NCI-H748 treated with DMSO at 0.1 percent for 48 hours (cell line): ENCODE measurements around the gene LRRC41.
"Not testable (repeated sequence)": the region's sequence is repeated elsewhere in the genome, so short reads cannot be mapped to it uniquely, and the experiment has no call there.

ENCODE experiments used
- DNase-seq: peaks from one replicate; lab custom pipeline; 2025; lab: John Stamatoyannopoulos, UW

Gene LRRC41

GRCh38 chr1:46325285-46326076 is 22.1 kb upstream of the LRRC41 start:
- not testable (repeated sequence) for DNase-seq

GRCh38 chr1:46322191-46322590 is 18.8 kb upstream of the LRRC41 start:
- not testable (repeated sequence) for DNase-seq

- not testable (repeated sequence) for DNase-seq
These were observed 16.8 kb upstream of the LRRC41 start for GRCh38 chr1:46319960-46320914.

- not testable (repeated sequence) for DNase-seq
These were observed 15.9 kb upstream of the LRRC41 start for GRCh38 chr1:46319301-46319700.

GRCh38 chr1:46317323-46317722 is 13.9 kb upstream of the LRRC41 start:
- DNase-seq: no peak

GRCh38 chr1:46315669-46316403 is 12.4 kb upstream of the LRRC41 start:
- no peak for DNase-seq

- DNase-seq: no peak
These were observed 6.9 kb upstream of the LRRC41 start for GRCh38 chr1:46310321-46310720.

GRCh38 chr1:46309401-46310159 is 6.2 kb upstream of the LRRC41 start:
- no peak for DNase-seq

- DNase-seq: no peak
These were observed 2.7 kb upstream of the LRRC41 start for GRCh38 chr1:46306159-46306530.

GRCh38 chr1:46303872-46304326 is 483 bp upstream of the LRRC41 start:
- no peak for DNase-seq

GRCh38 chr1:46302641-46303037 is 777 bp downstream of the LRRC41 start:
- DNase-seq: no peak

GRCh38 chr1:46301808-46302640 is 1.4 kb downstream of the LRRC41 start:
- DNase-seq: no peak

GRCh38 chr1:46301406-46301807 is 2.0 kb downstream of the LRRC41 start:
- DNase-seq: no peak

GRCh38 chr1:46300673-46301405 is 2.6 kb downstream of the LRRC41 start:
- DNase-seq: no peak

GRCh38 chr1:46298387-46298786 is 5.0 kb downstream of the LRRC41 start:
- DNase-seq: no peak

- no peak for DNase-seq
These were observed 8.1 kb downstream of the LRRC41 start for GRCh38 chr1:46295306-46295705.

- no peak for DNase-seq
These were observed 13.4 kb downstream of the LRRC41 start for GRCh38 chr1:46289976-46290375.

- DNase-seq: no peak
These were observed 14.3 kb downstream of the LRRC41 start for GRCh38 chr1:46289134-46289494.

GRCh38 chr1:46288485-46289133 is 14.8 kb downstream of the LRRC41 start:
- DNase-seq: no peak
